NK-92 (cell line): ENCODE data around the gene ARID4A.
A peak's percentile ranks its signal among the peaks of the same experiment; 100 is the strongest.
"Not testable (repeated sequence)": the region's sequence is repeated elsewhere in the genome, so short reads cannot be mapped to it uniquely, and the experiment has no call there.

Source experiments
- DNase-seq: peaks from one replicate; lab custom pipeline; 2025; ENCODE audit not compliant: unreplicated experiment; lab: John Stamatoyannopoulos, UW

ARID4A gene

DNA sequence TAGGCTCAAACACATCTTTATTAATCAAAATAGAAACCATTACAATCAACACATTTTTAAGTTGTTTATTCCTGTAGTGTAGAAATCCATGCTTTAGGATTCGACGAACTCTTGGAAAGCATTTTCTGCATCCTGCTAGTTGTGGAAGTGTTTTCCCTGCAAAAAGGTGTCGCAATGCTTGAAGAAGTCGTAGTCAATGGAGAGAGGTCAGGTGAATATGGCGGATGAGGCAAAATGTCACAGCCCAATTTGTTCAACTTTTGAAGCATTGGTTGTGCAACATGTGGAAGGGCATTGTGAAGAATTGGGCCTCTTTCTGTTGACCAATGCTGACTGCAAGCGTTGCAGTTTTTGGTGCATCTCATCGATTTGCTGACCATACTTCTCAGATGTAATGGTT is 4.2 kb upstream of the ARID4A start:
- no peak for DNase-seq

DNA sequence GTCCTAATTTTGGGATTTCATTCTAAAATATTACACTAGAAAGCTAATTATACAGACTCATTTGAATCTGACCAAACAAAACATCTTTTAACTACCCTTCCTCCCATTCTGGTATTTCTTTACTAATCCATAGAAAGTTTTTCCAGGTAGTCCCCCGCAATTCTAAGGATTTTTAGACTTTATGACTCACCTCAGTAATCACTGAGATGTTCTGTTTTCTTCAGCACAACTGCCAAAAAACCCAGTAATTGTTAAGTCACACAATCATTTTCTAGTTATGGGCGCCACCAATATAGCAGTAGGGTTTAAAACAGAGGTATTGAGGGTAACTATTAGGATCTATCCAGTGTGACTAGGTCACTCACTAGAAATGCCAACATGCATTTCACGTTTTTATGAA is 1.6 kb upstream of the ARID4A start:
- DNase-seq = no peak

DNA sequence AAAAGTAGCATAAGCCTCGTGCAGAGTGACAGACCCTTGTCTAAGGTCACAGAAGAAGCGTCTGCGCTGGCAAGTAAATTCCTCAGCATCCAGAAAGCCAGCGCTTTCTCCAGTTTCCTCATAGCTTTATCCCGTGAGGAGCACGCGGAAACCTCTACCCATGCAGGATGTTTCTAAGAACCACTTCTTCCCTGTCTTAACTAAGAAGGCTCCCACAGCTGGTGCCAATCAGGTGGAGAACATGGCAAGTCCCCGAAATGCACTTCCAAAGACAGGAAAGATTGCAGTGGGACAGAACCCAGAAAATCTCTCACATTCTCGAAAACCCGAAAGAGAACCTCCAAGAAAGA is 968 bp upstream of the ARID4A start:
- no peak for DNase-seq

DNA sequence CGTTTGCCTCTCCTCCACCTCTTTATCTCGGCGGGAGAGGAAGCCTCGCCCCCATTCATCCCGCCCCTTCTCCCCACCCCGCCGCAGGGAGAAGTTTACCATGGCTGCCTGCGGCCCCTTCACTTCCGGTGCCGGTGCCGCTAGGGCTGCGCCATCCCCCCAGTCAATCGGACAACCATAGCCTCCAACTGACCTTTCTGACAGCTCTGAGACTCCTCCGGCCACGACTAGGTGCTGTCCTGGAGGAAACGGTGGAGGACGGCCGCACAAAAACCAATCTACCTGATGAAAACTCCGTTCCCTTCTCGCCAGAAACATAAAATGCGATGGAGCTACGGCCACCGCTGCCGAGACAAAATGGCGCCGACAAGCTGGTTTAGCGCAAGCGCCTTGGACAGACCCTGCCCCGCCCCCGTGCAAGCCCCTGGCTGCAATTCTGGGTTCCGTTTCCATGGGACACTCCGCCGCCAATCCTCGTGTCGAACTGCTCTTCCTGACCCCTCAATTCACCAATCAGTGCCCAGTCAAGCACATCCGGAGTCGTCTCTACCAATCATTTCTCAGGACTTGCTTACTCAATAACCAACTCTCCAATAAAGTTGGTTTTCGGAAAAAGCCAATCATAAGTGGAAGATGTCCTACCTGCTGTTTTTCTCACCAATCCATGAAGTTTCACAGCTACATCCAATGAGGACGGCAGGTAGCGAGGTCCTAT is 436 bp upstream of the ARID4A start:
- DNase-seq = peak; percentile 94

DNA sequence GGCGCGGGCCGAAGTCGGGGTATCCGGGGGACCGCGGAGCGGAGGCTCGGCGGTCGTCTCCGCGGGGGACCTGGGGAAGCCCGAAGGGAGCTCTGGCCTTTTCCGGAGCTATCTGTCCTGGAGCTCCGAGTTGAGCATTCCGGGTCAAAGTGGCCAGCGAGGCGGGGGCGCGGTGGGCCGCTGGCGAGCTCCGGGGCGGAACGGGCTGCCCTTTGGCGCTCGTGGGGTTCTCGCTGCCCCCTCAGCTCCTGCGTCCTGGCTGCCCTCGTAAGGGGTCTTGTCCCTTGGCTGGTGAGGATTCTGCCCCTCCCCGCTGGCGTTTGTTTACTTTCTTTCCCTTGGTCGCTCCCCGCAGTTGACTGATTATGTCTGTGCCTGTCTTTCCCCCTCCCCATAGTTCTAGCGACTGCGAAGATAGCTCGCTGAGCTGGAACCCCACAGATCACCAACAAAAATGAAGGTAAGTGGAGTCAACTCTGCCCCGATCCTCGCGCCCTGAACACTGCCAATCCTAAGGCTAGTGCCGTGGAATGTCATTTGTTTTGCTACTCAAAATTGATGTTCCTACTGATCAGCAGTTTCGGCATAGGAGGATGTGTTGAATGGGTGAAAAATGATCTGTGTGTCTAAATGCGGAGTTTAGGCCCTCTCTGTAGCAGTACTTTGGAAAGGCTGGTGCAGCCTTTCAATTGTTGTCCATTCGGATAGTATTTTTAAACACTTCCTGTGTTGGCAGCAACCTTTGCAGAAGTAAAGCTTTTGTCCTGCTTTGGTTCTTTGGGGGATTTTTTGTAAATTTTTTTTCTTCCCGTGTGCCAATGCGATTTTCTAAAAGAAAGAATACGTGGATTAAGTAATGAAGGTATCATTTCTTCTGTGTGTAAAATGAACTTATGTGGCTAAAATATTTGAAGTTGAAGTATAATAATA is 1.3 kb downstream of the ARID4A start:
- no peak for DNase-seq

DNA sequence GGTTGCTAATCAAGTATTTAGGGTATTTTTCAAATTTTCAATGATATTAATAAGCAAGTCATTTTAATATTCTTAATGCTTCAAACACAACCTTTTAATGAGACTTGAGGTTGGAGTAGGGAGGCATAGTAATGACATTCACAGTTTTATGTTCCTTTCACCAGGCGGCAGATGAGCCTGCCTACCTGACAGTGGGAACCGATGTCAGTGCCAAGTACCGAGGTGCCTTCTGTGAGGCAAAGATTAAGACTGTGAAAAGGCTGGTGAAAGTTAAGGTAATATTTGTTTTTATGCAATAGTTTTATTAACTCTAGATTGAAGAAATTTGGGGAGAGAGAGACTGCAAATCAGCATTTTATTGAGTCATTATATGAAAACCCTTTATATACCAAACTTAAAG is 3.1 kb downstream of the ARID4A start:
- DNase-seq = no peak

DNA sequence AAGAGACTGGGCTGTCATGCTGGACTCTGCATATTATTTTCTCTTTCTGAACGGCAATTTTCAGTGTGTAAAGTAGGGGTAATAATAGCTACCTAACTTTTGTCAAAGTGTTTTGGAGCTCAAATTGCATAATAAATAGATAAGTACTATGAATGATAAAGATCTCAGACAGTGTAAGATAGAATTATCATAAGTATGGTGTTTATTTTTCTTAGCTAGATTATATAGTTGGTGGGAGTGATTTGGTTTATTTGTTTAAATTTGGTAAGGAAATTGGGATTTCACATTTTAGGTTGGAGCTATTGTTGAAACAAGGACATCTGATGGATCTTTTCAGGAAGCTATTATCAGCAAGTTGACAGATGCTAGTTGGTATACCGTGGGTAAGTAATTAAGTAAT is 7.4 kb downstream of the ARID4A start:
- DNase-seq = no peak

DNA sequence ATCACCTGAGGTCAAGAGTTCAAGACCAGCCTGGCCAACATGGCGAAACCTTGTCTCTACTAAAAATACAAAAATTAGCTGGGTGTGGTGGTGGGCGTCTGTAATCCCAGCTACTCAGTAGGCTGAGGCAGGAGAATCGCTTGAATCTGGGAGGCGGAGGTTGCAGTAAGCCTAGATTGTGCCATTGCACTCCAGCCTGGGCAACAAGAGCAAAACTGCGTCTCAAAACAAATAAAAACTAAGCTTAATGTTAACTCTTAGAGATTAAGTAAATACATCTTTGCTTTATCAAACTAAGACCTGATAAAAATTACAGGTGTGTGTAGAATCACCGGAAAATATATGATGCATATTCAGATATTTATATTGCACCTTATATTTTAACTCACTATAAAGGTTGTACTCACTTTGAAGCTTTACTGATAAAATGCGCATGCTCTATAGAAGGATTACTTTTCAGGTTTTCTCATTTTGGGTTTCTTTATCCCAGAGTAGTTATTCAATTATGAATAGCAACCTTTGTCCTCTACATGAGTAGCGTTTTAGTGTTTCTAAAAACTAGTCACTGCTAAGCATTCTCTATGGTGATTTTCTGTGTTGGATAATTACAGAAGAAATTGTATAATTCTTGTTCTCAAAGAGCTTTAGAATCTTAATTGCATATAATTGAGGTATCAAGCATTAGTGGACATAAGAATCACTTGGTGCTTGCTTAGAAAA is 9.4 kb downstream of the ARID4A start:
- no peak for DNase-seq

DNA sequence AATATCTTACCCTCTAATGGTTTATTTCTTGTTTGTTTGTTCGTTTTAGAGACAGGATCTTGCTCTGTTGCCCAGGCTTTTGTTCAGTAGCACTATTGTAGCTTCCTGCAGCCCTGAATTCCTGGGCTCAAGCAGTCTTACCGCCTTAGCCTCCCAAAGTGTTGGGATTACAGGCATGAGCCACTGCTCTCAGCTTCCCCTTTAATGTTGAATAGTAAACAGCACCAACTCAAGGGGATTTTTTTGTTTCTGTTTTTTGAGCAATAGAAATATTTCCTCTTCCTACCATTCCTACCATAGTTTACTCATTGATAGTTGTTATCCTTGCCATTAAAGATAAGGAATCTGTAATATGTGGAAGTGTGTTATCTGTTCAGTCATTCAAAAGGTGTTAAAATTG is 10.7 kb downstream of the ARID4A start:
- no peak for DNase-seq

DNA sequence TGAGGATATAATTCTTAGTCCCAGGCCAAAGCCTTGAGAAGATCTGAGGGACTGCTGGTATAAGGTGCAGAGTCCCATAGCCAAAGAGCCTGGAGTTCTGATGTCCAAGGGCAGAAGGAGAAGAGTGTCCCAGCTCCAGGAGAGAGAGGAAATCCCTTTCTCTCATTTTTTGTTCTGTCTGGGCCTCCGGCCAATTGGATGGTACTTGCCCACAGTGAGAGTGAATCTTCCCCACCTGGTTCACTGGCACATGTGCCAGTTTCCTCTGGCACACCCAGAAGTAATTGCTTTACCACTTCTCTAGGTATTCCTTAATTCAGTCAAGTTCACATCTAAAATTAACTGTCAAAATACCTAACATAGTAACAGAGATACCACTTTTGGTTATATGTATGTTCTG is 15.3 kb downstream of the ARID4A start:
- no peak for DNase-seq

DNA sequence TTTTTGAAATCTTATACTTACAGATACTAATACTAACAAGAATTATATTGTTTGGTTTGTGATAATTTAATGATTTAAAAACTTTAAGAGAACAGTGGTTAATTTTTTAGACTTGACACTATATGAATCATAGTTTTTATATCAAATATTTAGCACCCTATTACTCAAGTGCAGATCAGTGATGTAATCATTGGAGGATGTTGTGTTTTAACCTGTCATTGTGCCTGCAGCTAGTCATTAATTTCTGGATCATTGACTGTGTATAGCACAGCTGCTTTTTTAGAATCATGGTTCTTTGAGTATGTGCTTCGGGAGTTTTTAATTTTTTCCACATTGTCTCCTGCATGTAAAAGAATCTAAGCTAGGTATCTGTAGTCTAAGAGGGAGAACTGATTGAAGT is 17.3 kb downstream of the ARID4A start:
- no peak for DNase-seq

DNA sequence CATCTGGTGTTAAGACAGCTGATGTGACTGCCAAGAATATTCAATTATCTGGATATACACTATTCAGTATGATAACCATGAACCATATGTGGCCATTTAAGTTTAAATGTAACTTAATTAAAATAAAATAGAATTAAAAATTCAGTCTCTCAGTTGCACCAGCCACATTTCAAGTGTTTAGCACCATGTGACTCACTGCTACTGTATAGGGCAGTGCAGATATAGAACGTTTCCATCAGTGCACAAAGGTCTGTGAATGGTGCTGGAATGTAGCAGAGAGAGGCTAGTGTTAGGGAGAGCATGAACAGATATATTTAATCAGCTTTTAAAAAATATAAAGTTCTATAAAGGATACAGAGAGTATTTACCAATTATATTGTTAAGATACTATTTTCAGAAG is 28.7 kb downstream of the ARID4A start:
- no peak for DNase-seq

DNA sequence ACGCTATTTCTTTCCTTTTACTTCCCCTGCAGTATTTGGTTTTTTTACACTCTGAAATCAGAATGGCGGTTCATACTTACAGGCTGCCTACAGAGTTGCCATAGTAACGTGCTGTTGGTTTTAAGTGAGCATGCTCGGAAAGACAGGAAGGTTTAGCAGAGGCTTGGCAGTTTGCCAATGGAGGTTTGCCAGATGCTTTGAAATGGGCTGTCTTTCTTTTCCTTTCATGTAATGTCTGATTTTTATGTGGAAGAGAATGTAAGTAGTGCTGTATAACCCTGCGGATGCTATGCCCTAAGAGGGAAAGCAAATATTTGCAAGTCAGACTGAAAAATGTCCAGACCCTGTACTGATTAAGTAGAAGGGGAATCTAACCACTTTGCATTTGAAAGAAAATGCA is 32.8 kb downstream of the ARID4A start:
- DNase-seq = peak; percentile 44

DNA sequence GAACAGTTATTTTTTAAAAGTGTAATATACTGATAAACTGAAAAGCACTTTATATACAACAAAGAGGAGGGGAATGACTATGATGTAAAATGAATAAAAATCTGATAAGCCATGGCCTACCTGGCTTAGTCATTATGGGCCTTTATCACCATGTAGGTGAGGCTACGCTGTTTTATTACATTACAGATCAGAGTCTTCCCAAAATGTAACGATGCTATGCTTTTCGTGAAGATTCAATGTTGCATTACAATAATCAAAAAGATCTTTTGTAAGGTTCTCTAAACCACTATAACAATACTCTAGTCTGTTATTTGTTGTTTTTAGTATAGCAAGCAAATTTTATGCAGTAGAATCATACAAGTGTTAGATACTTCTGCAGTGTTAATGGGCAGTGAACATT is 34.2 kb downstream of the ARID4A start:
- no peak for DNase-seq

DNA sequence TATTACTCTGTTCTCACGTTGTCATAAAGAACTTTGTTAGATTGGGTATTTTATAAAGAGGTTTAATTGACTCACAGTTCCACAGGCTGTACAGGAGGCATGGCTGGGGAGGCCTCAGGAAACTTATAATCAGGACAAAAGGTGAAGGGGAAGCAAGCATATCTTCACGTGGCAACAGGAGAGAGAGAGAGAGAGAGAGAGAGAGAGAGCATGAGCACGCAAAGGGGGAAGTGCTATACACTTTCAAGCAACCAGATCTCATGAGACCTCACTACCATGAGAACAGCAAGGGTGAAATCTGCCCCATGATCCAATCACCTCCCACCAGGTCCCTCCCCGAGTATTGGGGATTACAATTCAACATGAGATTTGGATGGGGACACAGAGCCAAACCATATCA is 41.3 kb downstream of the ARID4A start:
- DNase-seq = not testable (repeated sequence)

DNA sequence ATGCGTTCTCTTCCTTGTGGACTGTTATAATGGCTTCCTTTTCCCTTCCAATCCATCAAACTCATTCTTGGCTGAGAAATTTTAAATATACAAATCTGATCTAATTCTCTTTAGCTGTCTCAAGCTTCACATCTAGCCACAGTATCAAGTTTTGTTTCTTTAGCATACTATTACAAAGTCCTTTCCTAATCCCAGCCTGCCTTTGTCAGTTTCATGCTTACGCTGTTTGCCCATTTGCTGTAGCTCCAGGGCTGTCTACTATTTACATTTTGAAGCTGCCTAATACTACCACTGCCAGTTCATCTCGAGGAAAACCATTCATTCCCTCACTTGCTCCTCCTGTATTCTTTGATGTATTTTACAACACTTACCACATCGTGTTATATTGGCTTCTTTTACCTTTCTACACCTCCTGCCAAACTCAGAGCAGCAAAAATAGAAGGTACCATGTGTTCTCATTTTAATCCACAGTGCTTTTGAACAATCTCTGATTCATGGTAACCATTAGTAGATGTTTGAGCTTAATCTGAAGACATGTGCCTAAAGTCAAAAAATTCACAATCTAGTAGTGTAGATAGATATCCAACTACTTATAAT is 42.9 kb downstream of the ARID4A start:
- no peak for DNase-seq

DNA sequence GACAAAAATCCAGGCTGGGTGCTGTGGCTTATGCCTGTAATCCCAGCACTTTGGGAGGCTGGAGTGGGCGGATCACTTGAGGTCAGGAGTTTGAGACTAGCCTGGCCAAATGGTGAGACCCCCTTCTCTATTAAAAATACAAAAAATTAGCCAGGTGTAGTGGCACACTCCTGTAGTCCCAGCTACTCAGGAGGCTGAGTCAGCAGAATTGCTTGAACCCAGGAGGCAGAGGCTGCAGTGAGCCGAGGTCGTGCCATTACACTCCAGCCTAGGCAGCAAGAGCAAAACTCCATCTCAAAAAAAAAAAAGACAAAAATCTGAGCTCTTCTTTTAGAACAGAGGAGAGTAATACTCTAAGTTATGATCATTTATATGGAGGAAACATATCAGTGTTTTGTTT is 45.2 kb downstream of the ARID4A start:
- not testable (repeated sequence) for DNase-seq

DNA sequence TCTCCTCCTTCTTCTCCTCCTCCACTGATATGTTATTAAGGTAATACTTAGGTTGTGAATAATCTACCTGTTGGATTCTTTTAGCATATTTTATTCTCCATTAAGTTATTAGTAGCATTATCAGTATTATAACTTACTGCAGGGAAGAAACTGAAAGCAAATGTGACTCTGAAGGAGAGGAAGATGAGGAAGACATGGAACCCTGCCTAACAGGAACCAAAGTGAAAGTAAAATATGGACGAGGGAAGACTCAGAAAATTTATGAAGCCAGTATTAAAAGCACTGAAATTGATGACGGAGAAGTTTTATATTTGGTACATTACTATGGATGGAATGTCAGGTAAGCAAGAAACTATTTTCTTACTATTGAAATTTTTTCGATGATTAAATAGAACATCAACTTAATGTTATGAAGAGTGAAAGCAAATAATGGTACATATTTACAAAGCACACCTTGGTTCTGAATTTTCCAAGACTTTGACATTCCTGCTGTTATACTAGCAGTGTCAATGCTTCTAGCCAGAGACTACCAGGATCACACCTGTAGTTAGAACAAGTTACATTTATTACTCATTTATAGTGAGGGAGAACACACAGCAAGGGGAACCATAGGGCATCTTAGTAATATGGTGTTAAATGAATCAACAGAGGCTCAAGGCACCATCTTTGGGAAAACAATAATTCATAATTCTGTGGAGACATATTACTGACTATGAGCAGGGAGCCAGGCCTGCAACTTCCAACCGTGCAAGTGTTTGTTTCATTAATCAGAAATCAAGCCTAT is 55.4 kb downstream of the ARID4A start:
- no peak for DNase-seq

DNA sequence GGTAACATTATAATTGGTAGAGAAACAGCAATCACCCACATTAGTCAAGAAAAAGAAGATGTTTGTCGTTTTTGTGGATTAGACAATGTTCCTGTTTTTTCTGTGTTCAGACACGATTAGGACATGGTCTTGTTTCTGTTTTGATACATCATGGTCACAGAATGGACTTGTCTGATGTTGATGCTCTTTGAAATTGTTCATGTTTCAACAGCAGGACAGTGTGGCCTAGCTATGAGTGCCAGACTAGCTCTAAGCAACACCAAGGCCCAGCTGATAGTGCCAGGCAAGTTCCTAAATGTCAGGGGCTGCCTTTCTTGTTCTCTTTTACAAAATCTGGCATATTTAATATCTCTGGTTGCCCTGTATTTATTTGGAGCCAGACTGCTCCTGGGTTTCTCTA is 56.5 kb downstream of the ARID4A start:
- DNase-seq = no peak

DNA sequence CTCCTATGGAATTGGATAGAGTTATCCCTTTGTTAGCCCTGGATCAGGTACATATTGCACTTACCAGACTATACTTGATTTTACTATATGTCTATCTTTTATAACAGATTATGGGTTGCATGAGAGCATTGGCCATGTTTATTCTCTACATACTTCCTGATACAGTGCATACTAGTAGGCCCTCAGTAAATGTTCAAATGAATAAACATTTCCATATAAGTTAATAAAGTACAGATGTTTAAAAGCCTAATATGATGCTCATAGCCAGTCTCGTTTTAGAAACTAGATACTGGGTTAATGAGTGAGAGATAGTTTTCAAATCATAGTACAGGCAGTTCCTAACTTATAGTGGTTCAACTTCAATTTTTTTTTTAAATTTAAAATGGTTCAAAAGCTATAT is 57.9 kb downstream of the ARID4A start:
- no peak for DNase-seq

DNA sequence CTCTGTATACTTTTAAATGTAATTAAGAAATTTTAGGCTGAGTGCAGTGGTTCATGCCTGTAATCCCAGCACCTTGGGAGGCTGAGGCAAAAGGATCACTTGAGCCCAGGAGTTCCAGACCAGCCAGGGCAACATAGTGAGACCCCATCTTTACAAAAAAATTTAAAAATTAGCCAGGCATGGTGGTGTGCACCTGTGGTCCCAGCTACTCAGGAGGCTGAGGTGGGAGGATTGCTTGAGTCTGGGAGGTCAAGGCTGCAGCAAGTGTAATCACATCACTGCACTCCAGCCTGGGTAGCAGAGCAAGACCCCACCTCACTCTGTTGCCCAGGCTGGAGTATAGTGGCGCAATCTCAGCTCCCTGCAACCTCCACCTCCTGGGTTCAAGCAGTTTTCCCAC is 63.9 kb downstream of the ARID4A start:
- not testable (repeated sequence) for DNase-seq
